HCT116 (cell line): ENCODE results near the gene SPINK5. TPM values are rescaled to one million over a fixed set of nuclear protein-coding genes. Genes with fewer than 3 reads are reported as not detected.

Source experiments
- ATAC-seq: fragments of 200-7000 bp; cut with Tn5 transposase; 2 replicates; pipeline ENCODE4 v1.9.1; 2020; ENCODE audit warnings: mild to moderate bottlenecking, moderate library complexity
- BruUV-seq: library from RNA; stranded (reverse); fragments of 400-500 nt; replicated peaks from 2 replicates; lab custom pipeline; 2021; lab: Mats Ljungman, UMichigan
- CTCF ChIA-PET: fragments of 300-600 bp; sonication (Branson Sonifier 250); formaldehyde crosslinking; loops from one replicate; lab custom pipeline; 2021; ENCODE audit warnings: antibody characterized with exemption; lab: Charles Lee
- POLR2A ChIA-PET: fragments of 300-600, 350-600 bp; sonication (Branson Sonifier 250); formaldehyde crosslinking; loops from one replicate; lab custom pipeline; 2021; ENCODE audit warnings: antibody characterized with exemption; lab: Charles Lee
- RAD21 ChIA-PET, 2 experiments: fragments of 300-600 bp; sonication (Branson Sonifier 250); formaldehyde crosslinking; loops; one replicate each; lab custom pipeline; 2023; ENCODE audit warnings: low total read pairs in 2 of 2; ENCODE audit not compliant: uncharacterized antibody in 2 of 2, unreplicated experiment in 2 of 2, low non-redundant PET in 1 of 2; lab: Charles Lee
- DNase-seq: peaks from one replicate; pipeline ENCODE4 v3.0.0-alpha.2; 2010; ENCODE audit warnings: low read depth, low spot score
- H2AFZ ChIP-seq: fragments of 200-600 bp; shearing (Covaris generic), sonication (generic); 2 replicates; pipeline ENCODE4 v1.6.1; 2017; ENCODE audit warnings: low read depth, mixed run types, mixed read lengths, antibody characterized with exemption, low read length; ENCODE audit not compliant: poor library complexity, severe bottlenecking
- H3K27ac ChIP-seq: 2 replicates; pipeline ENCODE4 v1.5.1; 2012; ENCODE audit warnings: low read depth, low read length
- H3K27me3 ChIP-seq: fragments of 200-600 bp; sonication (generic); 2 replicates; pipeline ENCODE4 v1.6.1; 2016; ENCODE audit warnings: mixed run types, low read length, mixed read lengths; ENCODE audit not compliant: insufficient read depth
- H3K36me3 ChIP-seq, 2 experiments: fragments of 200-500 bp in 1 of 2; fragments of 200-600 bp in 1 of 2; sonication (Bioruptor generic) in 1 of 2; sonication (generic) in 1 of 2; 2 replicates each; pipeline versions ENCODE4 v1.5.1 to v1.6.1; 2014 to 2016; ENCODE audit warnings: low read length in 2 of 2, inconsistent platforms in 1 of 2, mixed read lengths in 1 of 2, mixed run types in 1 of 2; ENCODE audit not compliant: insufficient read depth in 2 of 2, control insufficient read depth in 1 of 2
- H3K4me1 ChIP-seq, 2 experiments: fragments of 200-600 bp in 1 of 2; sonication (generic) in 1 of 2; 2 replicates each; pipeline versions ENCODE4 v1.5.1 to v1.6.1; 2012 to 2017; ENCODE audit warnings: low read length in 2 of 2, inconsistent platforms in 1 of 2, mild to moderate bottlenecking in 1 of 2, mixed read lengths in 1 of 2, mixed run types in 1 of 2, moderate library complexity in 1 of 2; ENCODE audit not compliant: insufficient read depth in 2 of 2, control insufficient read depth in 1 of 2
- H3K4me2 ChIP-seq: fragments of 200-600 bp; sonication (generic); 2 replicates; pipeline ENCODE4 v1.6.1; 2017; ENCODE audit warnings: mixed run types, low read length, mixed read lengths
- H3K4me3 ChIP-seq, 2 experiments: fragments of 200-600 bp in 1 of 2; sonication (generic) in 1 of 2; replicated peaks in 1 of 2; 2 replicates each; pipeline ENCODE4 v1.5.1; 2011 to 2016; ENCODE audit warnings: low read length in 2 of 2, control low read depth in 1 of 2, low read depth in 1 of 2, mild to moderate bottlenecking in 1 of 2, mixed read lengths in 1 of 2, mixed run types in 1 of 2
- H3K79me2 ChIP-seq: fragments of 200-600 bp; sonication (generic); 2 replicates; pipeline ENCODE4 v1.6.1; 2017; ENCODE audit warnings: mild to moderate bottlenecking, mixed run types, low read length, moderate library complexity, mixed read lengths; ENCODE audit not compliant: insufficient read depth
- H3K9ac ChIP-seq: fragments of 200-600 bp; sonication (generic); 2 replicates; pipeline ENCODE4 v1.6.1; 2016; ENCODE audit warnings: low read length, mixed read lengths
- H3K9me2 ChIP-seq: fragments of 200-600 bp; sonication (generic), shearing (Covaris generic); 2 replicates; pipeline ENCODE4 v1.6.1; 2017; ENCODE audit warnings: mixed run types, mild to moderate bottlenecking, moderate library complexity; ENCODE audit not compliant: insufficient read depth
- H3K9me3 ChIP-seq, 2 experiments: fragments of 200-500 bp in 1 of 2; fragments of 200-600 bp in 1 of 2; sonication (Bioruptor generic) in 1 of 2; sonication (generic) in 1 of 2; 2 replicates each; pipeline ENCODE4 v1.6.1; 2014 to 2017; ENCODE audit warnings: low read length in 2 of 2, mixed read lengths in 2 of 2, inconsistent platforms in 1 of 2, low read depth in 1 of 2, mild to moderate bottlenecking in 1 of 2, mixed run types in 1 of 2, moderate library complexity in 1 of 2; ENCODE audit not compliant: control insufficient read depth in 1 of 2, insufficient read depth in 1 of 2
- H4K20me1 ChIP-seq: fragments of 200-600 bp; sonication (generic), shearing (Covaris generic); 2 replicates; pipeline ENCODE4 v1.6.1; 2017; ENCODE audit warnings: mixed run types, mild to moderate bottlenecking, moderate library complexity; ENCODE audit not compliant: insufficient read depth
- EGR1 ChIP-seq: IDR thresholded peaks from 2 replicates; pipeline ENCODE4 v1.6.1; 2012; ENCODE audit warnings: low read depth
- ELF1 ChIP-seq: IDR thresholded peaks from 2 replicates; pipeline ENCODE4 v1.6.1; 2012; ENCODE audit warnings: low read depth, borderline replicate concordance
- EZH2phosphoT487 ChIP-seq: fragments of 200-600 bp; IDR thresholded peaks from 2 replicates; pipeline ENCODE4 v1.6.1; 2018; ENCODE audit warnings: antibody characterized with exemption, borderline replicate concordance
- JUND ChIP-seq: IDR thresholded peaks from 2 replicates; pipeline ENCODE4 v1.6.1; 2012
- POLR2A ChIP-seq: IDR thresholded peaks from 2 replicates; pipeline ENCODE4 v1.7.0; 2011; ENCODE audit warnings: borderline replicate concordance; ENCODE audit not compliant: insufficient read depth, insufficient read length; ENCODE audit errors: extremely low read depth
- POLR2AphosphoS5 ChIP-seq: IDR thresholded peaks from 2 replicates; pipeline ENCODE4 v1.6.1; 2011; ENCODE audit warnings: mild to moderate bottlenecking, low read depth, low read length, moderate library complexity
- RAD21 ChIP-seq: IDR thresholded peaks from 2 replicates; pipeline ENCODE4 v1.6.1; 2012; ENCODE audit warnings: low read depth, mild to moderate bottlenecking
- SRF ChIP-seq: IDR thresholded peaks from 2 replicates; pipeline ENCODE4 v1.6.1; 2012; ENCODE audit warnings: low read depth
- TCF7L2 ChIP-seq: IDR thresholded peaks from 2 replicates; pipeline ENCODE4 v1.7.0; 2011; ENCODE audit warnings: borderline replicate concordance, inconsistent platforms; ENCODE audit not compliant: insufficient read depth, insufficient read length; ENCODE audit errors: extremely low read depth
- YY1 ChIP-seq: IDR thresholded peaks from 2 replicates; pipeline ENCODE4 v1.6.1; 2011; ENCODE audit warnings: low read length, low read depth, moderate library complexity, mild to moderate bottlenecking; ENCODE audit not compliant: insufficient replicate concordance; ENCODE audit errors: extremely low read depth
- ZFX ChIP-seq: fragments of 450-650 bp; IDR thresholded peaks from 2 replicates; pipeline ENCODE4 v1.6.1; 2017
- intact Hi-C: fragments of 100-400 bp; cut with micrococcal nuclease; formaldehyde crosslinking; loops from 2 replicates; pipeline ENCODE4 v1.10.0; 2022
- total RNA-seq: library from RNA; stranded (reverse); gene quantifications from one replicate; pipeline ENCODE4 v1.2.1, GENCODE V29; 2021; ENCODE audit not compliant: unreplicated experiment
- TF ChIP-seq, protein P1 (sequence below): IDR thresholded peaks from 2 replicates; pipeline ENCODE4 v1.6.1; 2012
- TF ChIP-seq, protein P2 (sequence below): IDR thresholded peaks from 2 replicates; pipeline ENCODE4 v1.6.1; 2011; ENCODE audit warnings: mild to moderate bottlenecking, low read length, moderate library complexity; ENCODE audit not compliant: insufficient replicate concordance; ENCODE audit errors: extremely low read depth
- TF ChIP-seq, protein P3 (sequence below): IDR thresholded peaks from 2 replicates; pipeline ENCODE4 v1.6.1; 2012
- TF ChIP-seq, protein P4 (sequence below), 3 experiments: fragments of 200-600 bp in 1 of 3; sonication (generic) in 1 of 3; IDR thresholded peaks in 2 of 3; conservative IDR thresholded peaks in 1 of 3; 2 replicates each; pipeline ENCODE4 v1.5.1; 2012 to 2017; ENCODE audit warnings: low read depth in 2 of 3, low read length in 2 of 3, antibody characterized with exemption in 1 of 3, borderline replicate concordance in 1 of 3, control low read depth in 1 of 3, mild to moderate bottlenecking in 1 of 3, mixed read lengths in 1 of 3, mixed run types in 1 of 3, moderate library complexity in 1 of 3; ENCODE audit not compliant: insufficient read depth in 1 of 3
- TF ChIP-seq, protein P5 (sequence below): IDR thresholded peaks from 2 replicates; pipeline ENCODE4 v1.6.1; 2012; ENCODE audit warnings: low read depth

The SPINK5 gene
- total RNA-seq, 1 experiment from 2014 or later, result not detected

DNA sequence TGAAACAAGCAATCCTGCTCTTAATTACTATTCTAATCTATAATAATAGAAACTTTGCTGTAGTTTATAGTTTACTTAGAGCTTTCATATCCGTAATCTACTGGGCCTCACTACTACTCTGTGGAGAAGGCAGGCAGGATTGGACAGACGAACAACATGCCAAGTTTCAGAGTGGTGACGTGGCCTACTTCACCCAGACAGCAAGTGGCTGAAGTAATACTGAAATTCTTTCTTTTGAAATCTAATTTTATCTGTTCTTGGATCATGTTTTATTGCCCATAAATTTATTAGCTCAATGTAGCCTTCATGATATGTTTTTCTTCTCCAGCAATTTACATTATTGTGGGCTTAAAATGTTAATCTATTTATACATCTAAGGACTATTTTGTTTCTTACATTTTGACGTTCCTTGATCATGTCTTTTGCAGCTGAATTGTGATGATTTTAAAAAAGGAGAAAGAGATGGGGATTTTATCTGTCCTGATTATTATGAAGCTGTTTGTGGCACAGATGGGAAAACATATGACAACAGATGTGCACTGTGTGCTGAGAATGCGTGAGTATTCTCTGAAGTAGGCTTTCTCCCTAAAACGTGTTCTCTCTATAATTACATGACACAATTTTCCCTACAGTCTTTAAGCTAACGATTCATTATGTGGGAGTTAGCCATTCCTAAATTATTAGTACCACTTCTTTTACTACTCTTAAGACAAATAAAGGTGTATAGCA is 22.4 kb downstream of the SPINK5 start:
- H3K4me2 ChIP-seq, result no peak overlapping the region
- H3K9me2 ChIP-seq, result no peaks in the 10 kb centered on the region
- ChIA-PET CTCF (no interaction called here), POLR2A (interaction anchor here (0.6 kb wide), 1 partner anchor 113 kb away, joined by 4 read pairs; no protein-coding TSS in a partner anchor), RAD21 (no interaction called here)
- H3K27me3 ChIP-seq, result peaks cover 6% of the 10 kb centered on the region
- DNase-seq (no peak), ATAC-seq (no peak)
- no peak overlapping the region for H3K9ac ChIP-seq
- no peak overlapping the region for H3K27ac ChIP-seq
- intact Hi-C loops, result no loop called here
- BruUV-seq, result no TSS peak
- H3K9me3 ChIP-seq, result no peaks in the 10 kb centered on the region
- TF ChIP-seq EZH2phosphoT487 (no peak), ZFX (no peak), POLR2A (no peak), RAD21 (no peak), SRF (no peak), JUND (no peak), YY1 (no peak), ELF1 (no peak), EGR1 (no peak), TCF7L2 (no peak), POLR2AphosphoS5 (no peak)
- TF ChIP-seq, protein P1, sequence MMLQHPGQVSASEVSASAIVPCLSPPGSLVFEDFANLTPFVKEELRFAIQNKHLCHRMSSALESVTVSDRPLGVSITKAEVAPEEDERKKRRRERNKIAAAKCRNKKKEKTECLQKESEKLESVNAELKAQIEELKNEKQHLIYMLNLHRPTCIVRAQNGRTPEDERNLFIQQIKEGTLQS, result no peak
- TF ChIP-seq, protein P2, sequence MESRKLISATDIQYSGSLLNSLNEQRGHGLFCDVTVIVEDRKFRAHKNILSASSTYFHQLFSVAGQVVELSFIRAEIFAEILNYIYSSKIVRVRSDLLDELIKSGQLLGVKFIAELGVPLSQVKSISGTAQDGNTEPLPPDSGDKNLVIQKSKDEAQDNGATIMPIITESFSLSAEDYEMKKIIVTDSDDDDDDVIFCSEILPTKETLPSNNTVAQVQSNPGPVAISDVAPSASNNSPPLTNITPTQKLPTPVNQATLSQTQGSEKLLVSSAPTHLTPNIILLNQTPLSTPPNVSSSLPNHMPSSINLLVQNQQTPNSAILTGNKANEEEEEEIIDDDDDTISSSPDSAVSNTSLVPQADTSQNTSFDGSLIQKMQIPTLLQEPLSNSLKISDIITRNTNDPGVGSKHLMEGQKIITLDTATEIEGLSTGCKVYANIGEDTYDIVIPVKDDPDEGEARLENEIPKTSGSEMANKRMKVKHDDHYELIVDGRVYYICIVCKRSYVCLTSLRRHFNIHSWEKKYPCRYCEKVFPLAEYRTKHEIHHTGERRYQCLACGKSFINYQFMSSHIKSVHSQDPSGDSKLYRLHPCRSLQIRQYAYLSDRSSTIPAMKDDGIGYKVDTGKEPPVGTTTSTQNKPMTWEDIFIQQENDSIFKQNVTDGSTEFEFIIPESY, result no peak
- TF ChIP-seq, protein P3, sequence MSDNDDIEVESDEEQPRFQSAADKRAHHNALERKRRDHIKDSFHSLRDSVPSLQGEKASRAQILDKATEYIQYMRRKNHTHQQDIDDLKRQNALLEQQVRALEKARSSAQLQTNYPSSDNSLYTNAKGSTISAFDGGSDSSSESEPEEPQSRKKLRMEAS, result no peak
- TF ChIP-seq, protein P4, sequence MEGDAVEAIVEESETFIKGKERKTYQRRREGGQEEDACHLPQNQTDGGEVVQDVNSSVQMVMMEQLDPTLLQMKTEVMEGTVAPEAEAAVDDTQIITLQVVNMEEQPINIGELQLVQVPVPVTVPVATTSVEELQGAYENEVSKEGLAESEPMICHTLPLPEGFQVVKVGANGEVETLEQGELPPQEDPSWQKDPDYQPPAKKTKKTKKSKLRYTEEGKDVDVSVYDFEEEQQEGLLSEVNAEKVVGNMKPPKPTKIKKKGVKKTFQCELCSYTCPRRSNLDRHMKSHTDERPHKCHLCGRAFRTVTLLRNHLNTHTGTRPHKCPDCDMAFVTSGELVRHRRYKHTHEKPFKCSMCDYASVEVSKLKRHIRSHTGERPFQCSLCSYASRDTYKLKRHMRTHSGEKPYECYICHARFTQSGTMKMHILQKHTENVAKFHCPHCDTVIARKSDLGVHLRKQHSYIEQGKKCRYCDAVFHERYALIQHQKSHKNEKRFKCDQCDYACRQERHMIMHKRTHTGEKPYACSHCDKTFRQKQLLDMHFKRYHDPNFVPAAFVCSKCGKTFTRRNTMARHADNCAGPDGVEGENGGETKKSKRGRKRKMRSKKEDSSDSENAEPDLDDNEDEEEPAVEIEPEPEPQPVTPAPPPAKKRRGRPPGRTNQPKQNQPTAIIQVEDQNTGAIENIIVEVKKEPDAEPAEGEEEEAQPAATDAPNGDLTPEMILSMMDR (IDR thresholded peaks at IDR 0.05 in 2 of 3, conservative IDR thresholded peaks at IDR 0.05 in 1 of 3; ENCODE audit: borderline replicate concordance in 1 of 3, insufficient read depth in 1 of 3, low read depth in 2 of 3, low read length in 2 of 3), result no peak
- TF ChIP-seq, protein P5, sequence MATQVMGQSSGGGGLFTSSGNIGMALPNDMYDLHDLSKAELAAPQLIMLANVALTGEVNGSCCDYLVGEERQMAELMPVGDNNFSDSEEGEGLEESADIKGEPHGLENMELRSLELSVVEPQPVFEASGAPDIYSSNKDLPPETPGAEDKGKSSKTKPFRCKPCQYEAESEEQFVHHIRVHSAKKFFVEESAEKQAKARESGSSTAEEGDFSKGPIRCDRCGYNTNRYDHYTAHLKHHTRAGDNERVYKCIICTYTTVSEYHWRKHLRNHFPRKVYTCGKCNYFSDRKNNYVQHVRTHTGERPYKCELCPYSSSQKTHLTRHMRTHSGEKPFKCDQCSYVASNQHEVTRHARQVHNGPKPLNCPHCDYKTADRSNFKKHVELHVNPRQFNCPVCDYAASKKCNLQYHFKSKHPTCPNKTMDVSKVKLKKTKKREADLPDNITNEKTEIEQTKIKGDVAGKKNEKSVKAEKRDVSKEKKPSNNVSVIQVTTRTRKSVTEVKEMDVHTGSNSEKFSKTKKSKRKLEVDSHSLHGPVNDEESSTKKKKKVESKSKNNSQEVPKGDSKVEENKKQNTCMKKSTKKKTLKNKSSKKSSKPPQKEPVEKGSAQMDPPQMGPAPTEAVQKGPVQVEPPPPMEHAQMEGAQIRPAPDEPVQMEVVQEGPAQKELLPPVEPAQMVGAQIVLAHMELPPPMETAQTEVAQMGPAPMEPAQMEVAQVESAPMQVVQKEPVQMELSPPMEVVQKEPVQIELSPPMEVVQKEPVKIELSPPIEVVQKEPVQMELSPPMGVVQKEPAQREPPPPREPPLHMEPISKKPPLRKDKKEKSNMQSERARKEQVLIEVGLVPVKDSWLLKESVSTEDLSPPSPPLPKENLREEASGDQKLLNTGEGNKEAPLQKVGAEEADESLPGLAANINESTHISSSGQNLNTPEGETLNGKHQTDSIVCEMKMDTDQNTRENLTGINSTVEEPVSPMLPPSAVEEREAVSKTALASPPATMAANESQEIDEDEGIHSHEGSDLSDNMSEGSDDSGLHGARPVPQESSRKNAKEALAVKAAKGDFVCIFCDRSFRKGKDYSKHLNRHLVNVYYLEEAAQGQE, result no peak
- H3K4me3 ChIP-seq, result no peak overlapping the region
- no peaks in the 10 kb centered on the region for H3K4me1 ChIP-seq
- H2AFZ ChIP-seq, result no peak overlapping the region
- no peaks in the 10 kb centered on the region for H3K79me2 ChIP-seq
- H4K20me1 ChIP-seq, result no peaks in the 10 kb centered on the region
- no peaks in the 10 kb centered on the region for H3K36me3 ChIP-seq
